A549 (cell line): ENCODE results near the gene DHRS3. TPM values are rescaled to one million over a fixed set of nuclear protein-coding genes. Genes with fewer than 3 reads are reported as not detected.

Experiments used
- ATAC-seq, 2 experiments: fragments of 200-7000 bp in 1 of 2; fragments of >200 bp in 1 of 2; cut with Nextera tagmentation in 1 of 2; cut with Tn5 transposase in 1 of 2; 3 replicates each; pipeline versions ENCODE4 v1.8.0 to v1.9.1; 2018 to 2020; ENCODE audit warnings: mild to moderate bottlenecking in 1 of 2, moderate library complexity in 1 of 2
- CTCF ChIA-PET: fragments of 300-600 bp; sonication (Branson Sonifier 250); formaldehyde crosslinking; extraction: SDS; loops from one replicate; lab custom pipeline; 2021; ENCODE audit warnings: antibody characterized with exemption, inconsistent platforms; lab: Yijun Ruan, JAX
- POLR2A ChIA-PET: fragments of 350-600 bp; formaldehyde crosslinking; extraction: SDS; loops from one replicate; lab custom pipeline; 2021; ENCODE audit warnings: antibody characterized with exemption, inconsistent platforms; lab: Yijun Ruan, JAX
- DNase-seq, 2 experiments: peaks; one replicate each; pipeline versions ENCODE4 v3.0.0 to v3.0.0-alpha.2; 2011 to 2016; ENCODE audit warnings: low read depth in 1 of 2, low spot score in 1 of 2
- FAIRE-seq: peaks from 2 replicates; lab custom pipeline; 2011; peaks lifted over from hg19 to GRCh38; lab: Jason Lieb, UNC
- H3K27ac ChIP-seq, 2 experiments: fragments of >200 bp; sonication (Bioruptor Twin); formaldehyde crosslinking; 3 replicates each; pipeline ENCODE4 v1.5.1; 2016 to 2017
- H3K4me1 ChIP-seq: fragments of >200 bp; sonication (Bioruptor Twin); formaldehyde crosslinking; 3 replicates; pipeline ENCODE4 v1.6.1; 2016
- H3K4me2 ChIP-seq: fragments of >200 bp; sonication (Bioruptor Twin); formaldehyde crosslinking; 3 replicates; pipeline ENCODE4 v1.6.1; 2016
- H3K4me3 ChIP-seq: fragments of >200 bp; sonication (Bioruptor Twin); formaldehyde crosslinking; 3 replicates; pipeline ENCODE4 v1.5.1; 2016
- H3K9me3 ChIP-seq: fragments of >200 bp; sonication (Bioruptor Twin); formaldehyde crosslinking; 3 replicates; pipeline ENCODE4 v1.6.1; 2016
- BCL3 ChIP-seq: fragments of >200 bp; sonication (Bioruptor Twin); formaldehyde crosslinking; IDR thresholded peaks from 3 replicates; pipeline ENCODE4 v1.6.1; 2016
- BHLHE40 ChIP-seq: IDR thresholded peaks from 2 replicates; pipeline ENCODE4 v1.6.1; 2012; ENCODE audit warnings: low read depth, low read length, inconsistent platforms
- CBX2 ChIP-seq: fragments of 200-600 bp; sonication (generic); IDR thresholded peaks from 2 replicates; pipeline ENCODE4 v1.6.1; 2016; ENCODE audit warnings: low read depth, mild to moderate bottlenecking, borderline replicate concordance
- CHD2 ChIP-seq: fragments of 150-350 bp; IDR thresholded peaks from 2 replicates; pipeline ENCODE4 v1.6.1; 2014; ENCODE audit warnings: low read length; ENCODE audit not compliant: partially characterized antibody
- CHD4 ChIP-seq: fragments of 200-600 bp; sonication (generic); IDR thresholded peaks from 2 replicates; pipeline ENCODE4 v1.6.1; 2016; ENCODE audit warnings: antibody characterized with exemption, mild to moderate bottlenecking, borderline replicate concordance
- E2F6 ChIP-seq: IDR thresholded peaks from 2 replicates; pipeline ENCODE4 v1.6.1; 2012; ENCODE audit warnings: low read depth, borderline replicate concordance
- ESRRA ChIP-seq: fragments of 150-350 bp; IDR thresholded peaks from 2 replicates; pipeline ENCODE4 v1.6.1; 2014; ENCODE audit warnings: mild to moderate bottlenecking, low read length, borderline replicate concordance
- GATA3 ChIP-seq: IDR thresholded peaks from 2 replicates; pipeline ENCODE4 v1.6.1; 2012; ENCODE audit warnings: borderline replicate concordance
- HES2 ChIP-seq: fragments of >200 bp; sonication (Bioruptor Twin); formaldehyde crosslinking; IDR thresholded peaks from 2 replicates; pipeline ENCODE4 v1.6.1; 2016
- HOXA7 ChIP-seq: fragments of 250-450 bp; sonication (Bioruptor Pico); IDR thresholded peaks from 2 replicates; pipeline ENCODE4 v1.5.0; 2020; ENCODE audit warnings: mild to moderate bottlenecking, moderate library complexity
- HOXB13 ChIP-seq: fragments of 250-450 bp; sonication (Bioruptor Pico); IDR thresholded peaks from 2 replicates; pipeline ENCODE4 v1.5.0; 2020; ENCODE audit warnings: low read depth, mild to moderate bottlenecking, moderate library complexity
- KDM5A ChIP-seq: fragments of 200-600 bp; sonication (generic); IDR thresholded peaks from 2 replicates; pipeline ENCODE4 v1.6.1; 2016; ENCODE audit warnings: antibody characterized with exemption, mild to moderate bottlenecking
- MAFK ChIP-seq: fragments of 450-650 bp; IDR thresholded peaks from 2 replicates; pipeline ENCODE4 v1.6.1; 2014; ENCODE audit not compliant: partially characterized antibody
- MYC ChIP-seq: IDR thresholded peaks from 2 replicates; pipeline ENCODE4 v1.6.1; 2012; ENCODE audit warnings: mild to moderate bottlenecking, inconsistent platforms, low read length, improper control_type of control experiment, borderline replicate concordance
- NPAS2 ChIP-seq: fragments of 250-450 bp; sonication (Bioruptor Pico); IDR thresholded peaks from 2 replicates; pipeline ENCODE4 v1.8.0; 2022; ENCODE audit warnings: mild to moderate bottlenecking, moderate library complexity, borderline replicate concordance
- POLR2A ChIP-seq: IDR thresholded peaks from 2 replicates; pipeline ENCODE4 v1.6.1; 2012; ENCODE audit warnings: mild to moderate bottlenecking, low read length
- RCOR1 ChIP-seq: fragments of 150-350 bp; IDR thresholded peaks from 2 replicates; pipeline ENCODE4 v1.6.1; 2014; ENCODE audit warnings: antibody characterized with exemption, low read length, low read depth
- RNF2 ChIP-seq: fragments of 200-600 bp; sonication (generic); IDR thresholded peaks from 2 replicates; pipeline ENCODE4 v1.6.1; 2016; ENCODE audit warnings: low read depth, mild to moderate bottlenecking, antibody characterized with exemption, moderate library complexity, borderline replicate concordance
- USF2 ChIP-seq: fragments of 450-650 bp; IDR thresholded peaks from 2 replicates; pipeline ENCODE4 v1.6.1; 2014; ENCODE audit warnings: antibody characterized with exemption
- ZNF302 ChIP-seq: fragments of 250-450 bp; sonication (Bioruptor Pico); IDR thresholded peaks from 2 replicates; pipeline ENCODE4 v1.9.0; 2021; ENCODE audit warnings: inconsistent platforms, mild to moderate bottlenecking, moderate library complexity
- WGBS: methylation state at CpG from one replicate; pipeline ENCODE4 v1.1.6; 2017; ENCODE audit errors: missing lambda C conversion rate; 5-methylcytosine and 5-hydroxymethylcytosine counted together
- polyA plus RNA-seq, 4 experiments: library from polyadenylated mRNA; depleted of rRNA in 3 of 4; stranded (reverse); fragments of >200 nt; fragmentation: RNase III in 1 of 4; extraction: RNeasy Plus Mini Kit Qiagen cat#74134 plus additional on column Dnase treatment in 1 of 4; gene quantifications; 2 replicates in 3 of 4; 3 replicates in 1 of 4; pipeline ENCODE4 v1.2.3, GENCODE V29; 2011 to 2017

The DHRS3 gene
- polyA plus RNA-seq, 2 of the 4 experiments (the other 2 are of a cell fraction) = 62.7 to 79.7 TPM

DNA sequence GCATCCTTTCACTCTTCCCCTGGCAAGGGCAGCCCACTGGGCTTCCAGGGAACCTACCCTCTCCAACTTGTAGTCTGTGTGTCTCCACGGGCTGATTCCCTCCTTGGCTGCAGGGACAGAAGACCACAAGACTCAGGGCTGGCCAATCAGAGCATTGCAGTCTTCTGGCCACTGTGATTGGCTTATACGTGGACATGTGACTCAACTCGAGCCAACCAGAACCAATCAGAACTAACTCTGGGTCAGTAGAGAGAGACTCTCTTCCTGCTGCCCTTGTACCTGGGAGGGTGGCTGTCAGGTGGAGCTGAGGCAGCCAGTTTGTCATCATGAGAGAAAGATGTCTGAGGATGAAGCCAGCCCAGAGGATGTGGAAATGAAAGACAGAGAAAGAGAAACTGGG, 64.0 kb downstream of the DHRS3 start:
- no CpG with 5 or more reads among the region's 3 CpGs for WGBS
- Histone ChIP-seq H3K4me2 (no peak overlapping the region), H3K4me3 (no peak overlapping the region), H3K9me3 (0 out of 3 replicates have a peak, but pooled peaks cover 4% of the 10 kb centered on the region), H3K27ac (peak overlapping the region in 1 of 2 experiments; percentile 82; a peak in 4 of 6 replicates), H3K4me1 (peaks cover 44% of the 10 kb centered on the region)
- no peak for DNase-seq
- no peak for ATAC-seq
- ChIA-PET CTCF (no interaction called here), POLR2A (no interaction called here)
- no peak for FAIRE-seq
- TF ChIP-seq NPAS2 (no peak), USF2 (peak; percentile 67)

GRCh38 chr1:12552951-12553921, 64.8 kb downstream of the DHRS3 start:
- no peak overlapping the region for H3K4me3 ChIP-seq
- DNase-seq (no peak), ATAC-seq (no peak), FAIRE-seq (no peak)
- 0 out of 3 replicates have a peak, but pooled peaks cover 4% of the 10 kb centered on the region for H3K9me3 ChIP-seq
- H3K4me1 ChIP-seq = peaks cover 51% of the 10 kb centered on the region
- POLR2A ChIA-PET = no interaction called here
- no peak overlapping the region for H3K4me2 ChIP-seq
- H3K27ac ChIP-seq = peak overlapping the region; percentile 35 to 82; a peak in 5 of 6 replicates
- CTCF ChIA-PET = no interaction called here
- 89% methylated on average over 13 of the region's 16 CpGs for WGBS
- no peak for TF ChIP-seq BCL3

DNA sequence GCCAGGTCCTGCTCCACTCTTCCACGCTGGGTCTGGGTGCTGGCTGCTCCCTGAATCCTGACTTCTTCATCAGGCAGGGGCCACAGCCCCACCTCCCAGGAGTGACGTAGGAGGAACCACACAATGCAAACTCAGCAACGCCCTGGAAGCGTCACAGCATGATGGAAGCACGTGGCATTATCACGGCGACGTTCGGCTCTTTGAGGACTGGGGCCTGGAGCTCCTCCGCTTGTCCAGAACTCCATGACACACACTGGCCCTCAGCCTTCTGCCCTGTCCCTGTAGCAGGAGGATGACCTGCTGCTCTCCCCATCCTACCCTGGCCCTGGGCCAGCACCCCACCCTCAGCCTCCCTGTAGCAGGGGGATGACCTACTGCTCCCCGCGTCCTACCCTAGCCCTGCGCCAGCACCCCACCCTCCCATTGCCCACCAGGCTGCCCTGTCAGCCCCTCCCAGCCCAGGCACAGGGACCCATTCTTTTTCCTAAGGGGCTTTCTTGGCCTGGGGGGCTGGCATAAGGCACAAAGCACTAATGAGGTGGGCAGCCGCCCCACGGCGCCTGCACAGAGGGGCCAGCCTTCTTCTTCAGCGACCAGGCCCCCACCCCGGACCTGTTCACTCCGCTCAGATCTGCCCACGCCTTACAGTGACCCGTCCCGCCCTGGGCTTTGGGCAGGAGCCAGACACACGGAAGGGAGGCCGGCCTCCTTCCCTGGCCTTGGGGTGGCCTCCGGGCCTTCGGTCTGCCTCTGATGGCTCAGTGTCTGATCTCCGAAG, 65.7 kb downstream of the DHRS3 start:
- H3K9me3 ChIP-seq = 0 out of 3 replicates have a peak, but pooled peaks cover under 1% of the 10 kb centered on the region
- ChIA-PET CTCF (no interaction called here), POLR2A (no interaction called here)
- FAIRE-seq = no peak
- H3K4me2 ChIP-seq = no peak overlapping the region
- H3K4me3 ChIP-seq = no peak overlapping the region
- WGBS = 90% methylated on average over 15 of the region's 27 CpGs
- no peak for ATAC-seq
- peak overlapping the region; percentile 40 to 82; a peak in 5 of 6 replicates for H3K27ac ChIP-seq
- no peak for DNase-seq
- peaks cover 54% of the 10 kb centered on the region for H3K4me1 ChIP-seq
- TF ChIP-seq CHD4 = no peak
- TF ChIP-seq ZNF302 = no peak
- no peak for TF ChIP-seq MYC
- no peak for TF ChIP-seq GATA3
- no peak for TF ChIP-seq CHD2
- no peak for TF ChIP-seq RNF2
- TF ChIP-seq BHLHE40 = no peak
- TF ChIP-seq MAFK = no peak
- no peak for TF ChIP-seq RCOR1
- no peak for TF ChIP-seq E2F6
- no peak for TF ChIP-seq CBX2
- no peak for TF ChIP-seq KDM5A
- no peak for TF ChIP-seq HES2
- no peak for TF ChIP-seq POLR2A
- TF ChIP-seq ESRRA = no peak
- no peak for TF ChIP-seq HOXB13
- TF ChIP-seq HOXA7 = no peak
